Parathyroid adenoma (tissue), 2 donors: ENCODE measurements around the gene CSPG4.

Experiments used
- H2AFZ ChIP-seq: fragments of 300-600 bp; sonication (generic); one replicate; pipeline ENCODE4 v1.7.0; 2017; ENCODE audit warnings: antibody characterized with exemption, mild to moderate bottlenecking
- H3K27ac ChIP-seq: fragments of 300-600 bp; sonication (generic); one replicate; pipeline ENCODE4 v1.7.0; 2017
- H3K27me3 ChIP-seq: fragments of 300-600 bp; sonication (generic); one replicate; pipeline ENCODE4 v1.7.0; 2017; ENCODE audit warnings: low read length; ENCODE audit not compliant: control insufficient read depth, insufficient read depth
- H3K36me3 ChIP-seq: fragments of 300-600 bp; sonication (generic); one replicate; pipeline ENCODE4 v1.7.0; 2017; ENCODE audit warnings: low read length; ENCODE audit not compliant: control insufficient read depth, insufficient read depth
- H3K4me1 ChIP-seq: fragments of 300-600 bp; sonication (generic); one replicate; pipeline ENCODE4 v1.7.0; 2017; ENCODE audit warnings: control low read depth
- H3K4me2 ChIP-seq: fragments of 300-600 bp; sonication (generic); one replicate; pipeline ENCODE4 v1.7.0; 2017; ENCODE audit warnings: low read length
- H3K4me3 ChIP-seq: fragments of 300-600 bp; sonication (generic); one replicate; pipeline ENCODE4 v1.7.0; 2017; ENCODE audit warnings: low read depth, low read length
- H3K79me2 ChIP-seq: fragments of 300-600 bp; sonication (generic); one replicate; pipeline ENCODE4 v1.7.0; 2017; ENCODE audit warnings: control low read depth
- H3K9ac ChIP-seq: fragments of 300-600 bp; sonication (generic); one replicate; pipeline ENCODE4 v1.7.0; 2017; ENCODE audit warnings: mild to moderate bottlenecking
- H3K9me3 ChIP-seq: fragments of 300-600 bp; sonication (generic); one replicate; pipeline ENCODE4 v1.7.0; 2017; ENCODE audit warnings: low read length; ENCODE audit not compliant: control insufficient read depth
- CTCF ChIP-seq: fragments of 300-600 bp; sonication (generic); IDR thresholded peaks from one replicate; pipeline ENCODE4 v1.7.0; 2017; ENCODE audit warnings: antibody characterized with exemption, mild to moderate bottlenecking
- donor health status: primary hyperparathyroidism.

Gene CSPG4

DNA sequence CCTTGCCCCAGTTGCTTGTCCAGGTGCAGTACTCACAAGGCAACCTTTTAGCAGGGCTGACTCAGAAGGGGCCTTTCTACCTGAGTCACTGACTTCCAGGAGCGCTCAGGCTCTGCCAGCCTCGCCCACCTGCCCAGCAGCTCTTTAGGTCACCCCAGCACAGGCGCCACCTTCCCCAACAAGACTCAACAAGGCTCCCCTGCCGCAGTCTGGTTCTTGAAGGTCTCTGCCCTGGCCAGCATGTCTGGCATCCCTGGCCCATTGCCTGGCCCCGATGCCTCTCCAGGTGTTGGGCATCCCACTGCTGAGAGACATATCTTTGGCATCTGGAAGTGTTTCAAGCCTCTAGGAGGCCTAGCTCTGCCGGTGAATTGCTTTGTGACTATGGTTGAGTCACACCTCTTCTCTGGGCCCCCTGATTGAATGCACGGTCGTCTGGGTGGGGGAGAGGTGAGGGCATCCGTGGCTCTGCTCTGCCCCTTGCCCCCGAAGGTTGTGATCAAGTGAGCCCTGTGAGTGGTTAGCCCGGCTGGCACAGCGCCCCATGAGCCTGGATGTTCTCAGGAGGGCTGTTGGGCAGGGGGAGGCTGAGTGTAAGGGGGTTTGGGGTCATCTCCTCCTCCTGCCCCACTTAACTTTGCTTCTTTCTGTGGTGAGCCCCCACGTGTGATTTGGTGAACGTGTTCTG lies 43.3 kb downstream of the CSPG4 start:
- H3K27ac ChIP-seq, result no peak overlapping the region
- no peak overlapping the region for H2AFZ ChIP-seq
- H3K4me2 ChIP-seq, result no peak overlapping the region
- peaks cover 7% of the 10 kb centered on the region for H3K4me1 ChIP-seq
- H3K36me3 ChIP-seq, result no peaks in the 10 kb centered on the region
- H3K9me3 ChIP-seq, result no peaks in the 10 kb centered on the region
- H3K27me3 ChIP-seq, result no peaks in the 10 kb centered on the region
- TF ChIP-seq CTCF, result no peak
- no peak overlapping the region for H3K4me3 ChIP-seq
- no peak overlapping the region for H3K9ac ChIP-seq
- H3K79me2 ChIP-seq, result no peaks in the 10 kb centered on the region

- Histone ChIP-seq H3K36me3 (no peaks in the 10 kb centered on the region), H3K9ac (no peak overlapping the region), H3K27ac (no peak overlapping the region), H3K4me2 (no peak overlapping the region), H3K79me2 (no peaks in the 10 kb centered on the region), H3K9me3 (no peaks in the 10 kb centered on the region), H3K27me3 (no peaks in the 10 kb centered on the region), H3K4me3 (no peak overlapping the region), H3K4me1 (no peaks in the 10 kb centered on the region), H2AFZ (no peak overlapping the region)
- no peak for TF ChIP-seq CTCF
These were observed 45.7 kb downstream of the CSPG4 start for GRCh38 chr15:75666823-75667501.

DNA sequence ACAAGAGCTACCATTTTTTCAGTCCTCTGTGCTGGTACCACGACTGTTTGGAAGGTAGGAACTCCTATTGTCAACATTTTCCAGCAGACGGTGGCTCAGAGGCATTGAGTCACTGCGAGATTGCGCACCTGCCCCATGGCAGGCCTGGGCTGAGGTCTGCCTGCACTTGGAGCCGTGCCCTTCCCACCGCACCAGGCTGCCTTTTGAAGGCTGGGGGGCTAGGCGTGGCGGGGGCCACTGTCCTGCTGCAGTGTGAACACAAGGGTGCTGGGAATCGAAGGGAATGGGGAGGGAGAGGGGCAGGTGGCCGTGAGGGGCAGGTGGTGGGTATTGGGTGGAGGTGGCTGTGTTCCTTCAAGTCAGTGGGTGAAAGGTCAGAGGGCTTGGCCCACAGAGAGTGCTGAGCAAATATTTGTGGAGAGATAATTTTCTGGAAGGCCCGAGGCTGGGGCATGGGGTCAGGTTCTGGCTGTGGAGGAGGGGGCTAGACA lies 48.7 kb downstream of the CSPG4 start:
- H3K4me1 ChIP-seq, result no peaks in the 10 kb centered on the region
- no peaks in the 10 kb centered on the region for H3K9me3 ChIP-seq
- H2AFZ ChIP-seq, result no peak overlapping the region
- no peak overlapping the region for H3K4me2 ChIP-seq
- no peaks in the 10 kb centered on the region for H3K27me3 ChIP-seq
- H3K4me3 ChIP-seq, result no peak overlapping the region
- H3K36me3 ChIP-seq, result no peaks in the 10 kb centered on the region
- no peak for TF ChIP-seq CTCF
- H3K79me2 ChIP-seq, result no peaks in the 10 kb centered on the region
- no peak overlapping the region for H3K9ac ChIP-seq
- no peak overlapping the region for H3K27ac ChIP-seq

GRCh38 chr15:75662823-75663519 lies 49.7 kb downstream of the CSPG4 start:
- H3K4me1 ChIP-seq, result no peaks in the 10 kb centered on the region
- H3K9ac ChIP-seq, result no peak overlapping the region

More at GRCh38 chr15:75662823-75663519, 49.7 kb downstream of the CSPG4 start:
- Histone ChIP-seq H3K27ac (no peak overlapping the region), H3K4me3 (no peak overlapping the region), H3K79me2 (no peaks in the 10 kb centered on the region), H3K4me2 (no peak overlapping the region), H2AFZ (no peak overlapping the region), H3K27me3 (no peaks in the 10 kb centered on the region), H3K36me3 (no peaks in the 10 kb centered on the region), H3K9me3 (no peaks in the 10 kb centered on the region)
- TF ChIP-seq CTCF, result no peak
